GM19467 (cell line): ENCODE measurements around the gene TPGS2.

Experiments
- ATAC-seq: cut with Tn5 transposase; IDR thresholded peaks from one replicate; pipeline ENCODE4 v1.9.1; 2021; ENCODE audit warnings: mild to moderate bottlenecking, moderate library complexity; ENCODE audit not compliant: unreplicated experiment

Gene TPGS2

GRCh38 chr18:36744261-36744876, 84.4 kb downstream of the TPGS2 start:
- ATAC-seq = no peak
